Liver (tissue), 3 donors: Measurements from ENCODE around the gene QPCT.

Experiments
- ATF3 ChIP-seq: IDR thresholded peaks from 2 replicates; pipeline ENCODE4 v1.6.1; 2016; ENCODE audit warnings: antibody characterized with exemption
- CTCF ChIP-seq: fragments of 150-350 bp; IDR thresholded peaks from 2 replicates; pipeline ENCODE4 v1.5.1; 2017; ENCODE audit warnings: improper control_type of control experiment, low read depth, low read length; ENCODE audit not compliant: missing input control
- EGR1 ChIP-seq, 2 donors: IDR thresholded peaks; 2 replicates each; pipeline ENCODE4 v1.6.1; 2016 to 2018; ENCODE audit warnings: antibody characterized with exemption in 2 of 2, low read depth in 2 of 2
- GABPA ChIP-seq, 2 donors: IDR thresholded peaks in 1 of 2; conservative IDR thresholded peaks in 1 of 2; 2 replicates each; pipeline ENCODE4 v1.6.1; 2016; ENCODE audit warnings: antibody characterized with exemption in 2 of 2, mild to moderate bottlenecking in 1 of 2, moderate library complexity in 1 of 2
- JUND ChIP-seq, 2 donors: IDR thresholded peaks; 2 replicates each; pipeline ENCODE4 v1.6.1; 2016; ENCODE audit warnings: antibody characterized with exemption in 2 of 2
- MAX ChIP-seq: IDR thresholded peaks from 2 replicates; pipeline ENCODE4 v1.6.1; 2016; ENCODE audit warnings: antibody characterized with exemption
- RAD21 ChIP-seq, 2 donors: IDR thresholded peaks; 2 replicates each; pipeline ENCODE4 v1.6.1; 2016; ENCODE audit warnings: antibody characterized with exemption in 2 of 2, mild to moderate bottlenecking in 2 of 2
- REST ChIP-seq: IDR thresholded peaks from 2 replicates; pipeline ENCODE4 v1.6.1; 2016; ENCODE audit warnings: antibody characterized with exemption, mild to moderate bottlenecking
- TAF1 ChIP-seq: conservative IDR thresholded peaks from 2 replicates; pipeline ENCODE4 v1.6.1; 2016; ENCODE audit warnings: antibody characterized with exemption, mild to moderate bottlenecking
- YY1 ChIP-seq: IDR thresholded peaks from 2 replicates; pipeline ENCODE4 v1.6.1; 2016; ENCODE audit warnings: antibody characterized with exemption, mild to moderate bottlenecking
- donor health status: healthy.
- donor health status: healthy.

GRCh38 chr2:37344453-37345361 is at the start of gene QPCT:
- TF ChIP-seq CTCF (no peak), EGR1 (IDR thresholded peaks at IDR 0.05; ENCODE audit: low read depth in 2 of 2) (no peak), GABPA (IDR thresholded peaks at IDR 0.05 in 1 of 2, conservative IDR thresholded peaks at IDR 0.05 in 1 of 2) (no peak), RAD21 (IDR thresholded peaks at IDR 0.05) (no peak), JUND (IDR thresholded peaks at IDR 0.05) (no peak), REST (no peak), ATF3 (no peak), TAF1 (no peak), YY1 (no peak), MAX (no peak)
